SK-N-SH (cell line): ENCODE measurements around the gene KIF27. TPM values are rescaled to one million over a fixed set of nuclear protein-coding genes. Genes with fewer than 3 reads are reported as not detected.

ENCODE experiments used
- CTCF ChIA-PET: fragments of 300-600, 350-600 bp; formaldehyde crosslinking; extraction: SDS; loops from one replicate; lab custom pipeline; 2021; lab: Yijun Ruan, JAX
- POLR2A ChIA-PET: fragments of 350-600 bp; sonication (Branson Sonifier 250); formaldehyde crosslinking; extraction: SDS; loops from one replicate; lab custom pipeline; 2020; ENCODE audit warnings: antibody characterized with exemption, inconsistent platforms; lab: Yijun Ruan, JAX
- DNase-seq: peaks from one replicate; pipeline ENCODE4 v3.0.0; 2012
- H2AFZ ChIP-seq: fragments of 200-600 bp; sonication (generic); 2 replicates; pipeline ENCODE4 v1.8.1; 2016; ENCODE audit warnings: antibody characterized with exemption, mild to moderate bottlenecking, low read depth
- H3F3A ChIP-seq: fragments of 200-600 bp; sonication (generic); replicated peaks from 2 replicates; pipeline ENCODE3; 2016; ENCODE audit warnings: antibody characterized with exemption, mild to moderate bottlenecking; ENCODE audit not compliant: insufficient read depth
- H3K27ac ChIP-seq, 2 experiments: fragments of 200-500 bp in 1 of 2; fragments of 200-600 bp in 1 of 2; sonication (Bioruptor generic) in 1 of 2; sonication (generic), shearing (Covaris generic) in 1 of 2; 2 replicates each; pipeline versions ENCODE4 v1.5.1 to v1.6.1; 2014 to 2016; ENCODE audit warnings: low read depth in 2 of 2, inconsistent platforms in 1 of 2, low read length in 1 of 2, mild to moderate bottlenecking in 1 of 2, mixed read lengths in 1 of 2
- H3K27me3 ChIP-seq: fragments of 200-600 bp; sonication (generic), shearing (Covaris generic); 2 replicates; pipeline ENCODE4 v1.6.1; 2016; ENCODE audit warnings: mixed run types; ENCODE audit not compliant: insufficient read depth
- H3K36me3 ChIP-seq, 2 experiments: fragments of 200-500 bp in 1 of 2; fragments of 200-600 bp in 1 of 2; sonication (Bioruptor generic) in 1 of 2; sonication (generic) in 1 of 2; replicated peaks in 1 of 2; 2 replicates each; pipeline versions ENCODE3 to v1.5.1; 2014 to 2016; ENCODE audit warnings: low read length in 1 of 2, mild to moderate bottlenecking in 1 of 2; ENCODE audit not compliant: insufficient read depth in 2 of 2, control insufficient read depth in 1 of 2
- H3K4me1 ChIP-seq, 2 experiments: fragments of 200-500 bp in 1 of 2; fragments of 200-600 bp in 1 of 2; sonication (Bioruptor generic) in 1 of 2; sonication (generic), shearing (Covaris generic) in 1 of 2; 2 replicates each; pipeline versions ENCODE4 v1.5.1 to v1.6.1; 2014 to 2016; ENCODE audit warnings: low read depth in 1 of 2, low read length in 1 of 2, mixed run types in 1 of 2; ENCODE audit not compliant: insufficient read depth in 2 of 2, control insufficient read depth in 1 of 2
- H3K4me2 ChIP-seq: fragments of 200-600 bp; sonication (generic), shearing (Covaris generic); 2 replicates; pipeline ENCODE4 v1.6.1; 2017; ENCODE audit warnings: mixed run types
- H3K4me3 ChIP-seq, 2 experiments: fragments of 200-500 bp in 1 of 2; fragments of 200-600 bp in 1 of 2; sonication (Bioruptor generic) in 1 of 2; sonication (generic), shearing (Covaris generic) in 1 of 2; 2 replicates each; pipeline versions ENCODE4 v1.5.1 to v1.8.1; 2014 to 2016; ENCODE audit warnings: low read depth in 2 of 2, inconsistent platforms in 1 of 2, low read length in 1 of 2, mild to moderate bottlenecking in 1 of 2, mixed read lengths in 1 of 2, moderate library complexity in 1 of 2
- H3K79me2 ChIP-seq: fragments of 200-600 bp; sonication (generic); 2 replicates; pipeline ENCODE4 v1.8.1; 2017; ENCODE audit warnings: mild to moderate bottlenecking; ENCODE audit not compliant: insufficient read depth
- H3K9ac ChIP-seq: fragments of 200-600 bp; sonication (generic); 2 replicates; pipeline ENCODE4 v1.6.1; 2017; ENCODE audit warnings: mixed run types
- H3K9me2 ChIP-seq: fragments of 200-600 bp; sonication (generic); 2 replicates; pipeline ENCODE4 v1.6.1; 2017; ENCODE audit warnings: mixed run types
- H3K9me3 ChIP-seq: fragments of 200-600 bp; sonication (generic); 2 replicates; pipeline ENCODE4 v1.6.1; 2017; ENCODE audit warnings: mixed run types, mild to moderate bottlenecking, moderate library complexity
- H4K20me1 ChIP-seq: fragments of 200-600 bp; sonication (generic); 2 replicates; pipeline ENCODE4 v1.6.1; 2017; ENCODE audit warnings: mild to moderate bottlenecking, mixed run types; ENCODE audit not compliant: insufficient read depth
- CHD2 ChIP-seq: fragments of 150-350 bp; IDR thresholded peaks from 2 replicates; pipeline ENCODE4 v1.6.1; 2018; ENCODE audit warnings: low read length; ENCODE audit not compliant: partially characterized antibody
- FOXM1 ChIP-seq: IDR thresholded peaks from 2 replicates; pipeline ENCODE4 v1.4.0; 2012; ENCODE audit warnings: low read depth, mild to moderate bottlenecking
- GABPA ChIP-seq: IDR thresholded peaks from 2 replicates; pipeline ENCODE4 v1.4.0; 2012; ENCODE audit warnings: low read depth, mild to moderate bottlenecking
- POLR2AphosphoS5 ChIP-seq: IDR thresholded peaks from 2 replicates; pipeline ENCODE4 v1.6.1; 2012; ENCODE audit warnings: low read depth, low read length
- TAF1 ChIP-seq: IDR thresholded peaks from 2 replicates; pipeline ENCODE4 v1.6.1; 2012; ENCODE audit warnings: low read depth, mild to moderate bottlenecking, low read length, moderate library complexity, borderline replicate concordance
- TCF12 ChIP-seq: IDR thresholded peaks from 2 replicates; pipeline ENCODE4 v1.4.0; 2012
- TEAD4 ChIP-seq: IDR thresholded peaks from 2 replicates; pipeline ENCODE4 v1.4.0; 2012; ENCODE audit warnings: mild to moderate bottlenecking, borderline replicate concordance; ENCODE audit not compliant: insufficient read depth
- WGBS: methylation state at CpG from one replicate; pipeline ENCODE4 v1.1.6; 2017; ENCODE audit warnings: low lambda C conversion rate; 5-methylcytosine and 5-hydroxymethylcytosine counted together
- polyA plus RNA-seq, 3 experiments: library from polyadenylated mRNA; depleted of rRNA; stranded (reverse); fragments of >200 nt; gene quantifications; 2 replicates each; pipeline ENCODE4 v1.2.3, GENCODE V29; 2012
- TF ChIP-seq, protein P1 (sequence below): IDR thresholded peaks from 2 replicates; pipeline ENCODE4; 2012
- TF ChIP-seq, protein P2 (sequence below): IDR thresholded peaks from 2 replicates; pipeline ENCODE4 v1.4.0; 2012; ENCODE audit warnings: low read depth
- TF ChIP-seq, protein P3 (sequence below): IDR thresholded peaks from 2 replicates; pipeline ENCODE4 v1.4.0; 2012; ENCODE audit warnings: low read depth, borderline replicate concordance
- TF ChIP-seq, protein P4 (sequence below): IDR thresholded peaks from 2 replicates; pipeline ENCODE4 v1.6.1; 2012; ENCODE audit warnings: mild to moderate bottlenecking, low read depth, low read length, moderate library complexity
- TF ChIP-seq, protein P5 (sequence below): fragments of 200-600 bp; sonication (generic); IDR thresholded peaks from 2 replicates; pipeline ENCODE4 v1.6.1; 2017; ENCODE audit warnings: antibody characterized with exemption, mild to moderate bottlenecking, moderate library complexity
- TF ChIP-seq, protein P6 (sequence below): fragments of 150-350 bp; IDR thresholded peaks from 2 replicates; pipeline ENCODE4 v1.6.1; 2017; ENCODE audit warnings: antibody characterized with exemption, low read length, low read depth, borderline replicate concordance

Gene KIF27
- polyA plus RNA-seq, 1 of the 3 experiments (the other 2 are of a cell fraction): 0.81 TPM

DNA sequence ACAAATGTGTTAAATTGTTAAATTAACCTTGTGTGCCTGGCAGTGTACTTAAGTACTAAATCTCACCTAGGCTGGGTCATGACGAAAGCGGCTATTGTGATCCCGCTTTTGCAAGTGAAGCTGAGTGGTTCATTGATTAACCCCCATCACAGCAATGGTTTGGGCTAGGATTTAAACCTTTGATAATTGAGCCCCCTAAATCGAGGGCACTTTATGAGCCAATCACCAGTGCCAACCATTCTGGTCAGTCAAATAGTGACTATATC, 35.9 kb upstream of the KIF27 start:
- ChIA-PET CTCF (interaction anchor here (1.3 kb wide), 2 partner anchors 20 to 304 kb away, joined by 3 to 7 read pairs; no protein-coding TSS in a partner anchor), POLR2A (no interaction called here)
- no peak for DNase-seq
- Histone ChIP-seq H4K20me1 (no peaks in the 10 kb centered on the region), H3K27me3 (no peaks in the 10 kb centered on the region), H3K9me2 (no peaks in the 10 kb centered on the region), H3K9ac (peak overlapping the region; percentile 89), H3K27ac (peak overlapping the region; percentile 67 to 74; a peak in 3 of 4 replicates), H2AFZ (peak overlapping the region; percentile 99), H3K36me3 (peaks cover 0 to 14% of the 10 kb centered on the region in 2 experiments), H3F3A (peaks cover 27% of the 10 kb centered on the region), H3K9me3 (no peaks in the 10 kb centered on the region), H3K4me3 (peak overlapping the region; percentile 59 to 73), H3K79me2 (peaks cover 13% of the 10 kb centered on the region), H3K4me1 (peaks cover 7 to 10% of the 10 kb centered on the region in 2 experiments; a peak in 2 of 4 replicates), H3K4me2 (peak overlapping the region; percentile 93)
- TF ChIP-seq POLR2AphosphoS5: no peak
- TF ChIP-seq, protein P1, sequence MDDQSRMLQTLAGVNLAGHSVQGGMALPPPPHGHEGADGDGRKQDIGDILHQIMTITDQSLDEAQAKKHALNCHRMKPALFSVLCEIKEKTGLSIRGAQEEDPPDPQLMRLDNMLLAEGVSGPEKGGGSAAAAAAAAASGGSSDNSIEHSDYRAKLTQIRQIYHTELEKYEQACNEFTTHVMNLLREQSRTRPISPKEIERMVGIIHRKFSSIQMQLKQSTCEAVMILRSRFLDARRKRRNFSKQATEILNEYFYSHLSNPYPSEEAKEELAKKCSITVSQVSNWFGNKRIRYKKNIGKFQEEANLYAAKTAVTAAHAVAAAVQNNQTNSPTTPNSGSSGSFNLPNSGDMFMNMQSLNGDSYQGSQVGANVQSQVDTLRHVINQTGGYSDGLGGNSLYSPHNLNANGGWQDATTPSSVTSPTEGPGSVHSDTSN: no peak
- TF ChIP-seq GABPA: no peak
- TF ChIP-seq, protein P2, sequence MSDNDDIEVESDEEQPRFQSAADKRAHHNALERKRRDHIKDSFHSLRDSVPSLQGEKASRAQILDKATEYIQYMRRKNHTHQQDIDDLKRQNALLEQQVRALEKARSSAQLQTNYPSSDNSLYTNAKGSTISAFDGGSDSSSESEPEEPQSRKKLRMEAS: no peak
- TF ChIP-seq CHD2: no peak
- WGBS: 75% methylated on average over 4 of the region's 4 CpGs

DNA sequence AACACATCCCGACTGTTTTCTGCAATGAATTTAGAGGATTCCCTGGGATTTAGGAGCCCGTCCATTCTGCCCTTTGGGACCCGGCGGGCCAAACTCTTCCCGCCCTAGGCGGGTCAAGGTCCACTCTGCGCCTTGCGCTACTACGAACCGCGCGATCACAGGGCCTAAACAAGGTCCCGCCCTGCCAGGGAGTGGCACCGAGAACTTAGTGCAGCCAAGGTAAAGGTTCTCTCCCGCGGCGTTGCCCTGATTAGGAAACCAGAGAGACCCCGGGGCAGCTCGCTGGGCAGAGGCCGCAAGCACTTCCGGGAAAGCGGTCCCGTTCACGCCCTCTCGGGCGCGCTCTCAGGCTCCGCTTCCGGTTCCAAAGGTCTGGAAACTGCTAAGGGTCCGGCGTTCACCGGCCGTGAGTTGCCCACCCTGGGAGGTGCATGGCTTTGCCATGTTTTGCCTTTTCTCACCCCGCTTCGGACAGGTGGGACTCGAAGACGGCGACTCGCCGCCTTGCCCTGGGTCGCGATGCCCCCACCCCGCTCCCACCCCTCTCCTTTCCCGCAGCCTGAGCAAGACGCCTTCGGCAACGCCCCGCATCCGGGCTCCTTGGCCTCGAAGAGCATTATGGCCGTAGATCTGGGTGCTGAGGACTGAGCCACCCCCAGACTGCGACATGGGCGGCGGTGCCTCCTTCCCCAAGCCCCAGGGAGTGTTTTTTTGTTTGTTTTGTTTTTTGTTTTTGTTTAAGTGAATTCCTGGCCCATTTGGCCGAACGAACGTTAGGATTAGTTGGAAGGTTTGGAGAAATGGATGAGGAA, 35.4 kb upstream of the KIF27 start:
- peaks cover 27% of the 10 kb centered on the region for H3F3A ChIP-seq
- peak overlapping the region; percentile 89 for H3K9ac ChIP-seq
- no peaks in the 10 kb centered on the region for H3K9me2 ChIP-seq
- peaks cover 7 to 10% of the 10 kb centered on the region in 2 experiments; a peak in 2 of 4 replicates for H3K4me1 ChIP-seq
- no peaks in the 10 kb centered on the region for H4K20me1 ChIP-seq
- CTCF ChIA-PET: interaction anchor here (0.9 to 1.0 kb wide), 2 partner anchors 19 to 304 kb away, joined by 3 read pairs; no protein-coding TSS in a partner anchor
- peak overlapping the region; percentile 93 for H3K4me2 ChIP-seq
- H3K79me2 ChIP-seq: peaks cover 13% of the 10 kb centered on the region
- no peaks in the 10 kb centered on the region for H3K27me3 ChIP-seq
- DNase-seq: peak; percentile 88
- H3K27ac ChIP-seq: peak overlapping the region; percentile 67 to 74
- H3K4me3 ChIP-seq: peak overlapping the region; percentile 59 to 73
- WGBS: 5% methylated on average over 26 of the region's 57 CpGs
- no peaks in the 10 kb centered on the region for H3K9me3 ChIP-seq
- POLR2A ChIA-PET: interaction anchor here (0.9 to 1.4 kb wide), 4 partner anchors 9 to 24 kb away, joined by 3 to 5 read pairs (median 4); partner anchors contain the start of genes HNRNPK and RMI1
- H3K36me3 ChIP-seq: peaks cover 4 to 20% of the 10 kb centered on the region in 2 experiments
- peak overlapping the region; percentile 99 for H2AFZ ChIP-seq
- TF ChIP-seq, protein P3, sequence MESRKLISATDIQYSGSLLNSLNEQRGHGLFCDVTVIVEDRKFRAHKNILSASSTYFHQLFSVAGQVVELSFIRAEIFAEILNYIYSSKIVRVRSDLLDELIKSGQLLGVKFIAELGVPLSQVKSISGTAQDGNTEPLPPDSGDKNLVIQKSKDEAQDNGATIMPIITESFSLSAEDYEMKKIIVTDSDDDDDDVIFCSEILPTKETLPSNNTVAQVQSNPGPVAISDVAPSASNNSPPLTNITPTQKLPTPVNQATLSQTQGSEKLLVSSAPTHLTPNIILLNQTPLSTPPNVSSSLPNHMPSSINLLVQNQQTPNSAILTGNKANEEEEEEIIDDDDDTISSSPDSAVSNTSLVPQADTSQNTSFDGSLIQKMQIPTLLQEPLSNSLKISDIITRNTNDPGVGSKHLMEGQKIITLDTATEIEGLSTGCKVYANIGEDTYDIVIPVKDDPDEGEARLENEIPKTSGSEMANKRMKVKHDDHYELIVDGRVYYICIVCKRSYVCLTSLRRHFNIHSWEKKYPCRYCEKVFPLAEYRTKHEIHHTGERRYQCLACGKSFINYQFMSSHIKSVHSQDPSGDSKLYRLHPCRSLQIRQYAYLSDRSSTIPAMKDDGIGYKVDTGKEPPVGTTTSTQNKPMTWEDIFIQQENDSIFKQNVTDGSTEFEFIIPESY: 0 out of 2 replicates have a peak, but pooled peaks have one; percentile 32
- TF ChIP-seq, protein P4, sequence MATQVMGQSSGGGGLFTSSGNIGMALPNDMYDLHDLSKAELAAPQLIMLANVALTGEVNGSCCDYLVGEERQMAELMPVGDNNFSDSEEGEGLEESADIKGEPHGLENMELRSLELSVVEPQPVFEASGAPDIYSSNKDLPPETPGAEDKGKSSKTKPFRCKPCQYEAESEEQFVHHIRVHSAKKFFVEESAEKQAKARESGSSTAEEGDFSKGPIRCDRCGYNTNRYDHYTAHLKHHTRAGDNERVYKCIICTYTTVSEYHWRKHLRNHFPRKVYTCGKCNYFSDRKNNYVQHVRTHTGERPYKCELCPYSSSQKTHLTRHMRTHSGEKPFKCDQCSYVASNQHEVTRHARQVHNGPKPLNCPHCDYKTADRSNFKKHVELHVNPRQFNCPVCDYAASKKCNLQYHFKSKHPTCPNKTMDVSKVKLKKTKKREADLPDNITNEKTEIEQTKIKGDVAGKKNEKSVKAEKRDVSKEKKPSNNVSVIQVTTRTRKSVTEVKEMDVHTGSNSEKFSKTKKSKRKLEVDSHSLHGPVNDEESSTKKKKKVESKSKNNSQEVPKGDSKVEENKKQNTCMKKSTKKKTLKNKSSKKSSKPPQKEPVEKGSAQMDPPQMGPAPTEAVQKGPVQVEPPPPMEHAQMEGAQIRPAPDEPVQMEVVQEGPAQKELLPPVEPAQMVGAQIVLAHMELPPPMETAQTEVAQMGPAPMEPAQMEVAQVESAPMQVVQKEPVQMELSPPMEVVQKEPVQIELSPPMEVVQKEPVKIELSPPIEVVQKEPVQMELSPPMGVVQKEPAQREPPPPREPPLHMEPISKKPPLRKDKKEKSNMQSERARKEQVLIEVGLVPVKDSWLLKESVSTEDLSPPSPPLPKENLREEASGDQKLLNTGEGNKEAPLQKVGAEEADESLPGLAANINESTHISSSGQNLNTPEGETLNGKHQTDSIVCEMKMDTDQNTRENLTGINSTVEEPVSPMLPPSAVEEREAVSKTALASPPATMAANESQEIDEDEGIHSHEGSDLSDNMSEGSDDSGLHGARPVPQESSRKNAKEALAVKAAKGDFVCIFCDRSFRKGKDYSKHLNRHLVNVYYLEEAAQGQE: no peak
- no peak for TF ChIP-seq TEAD4
- TF ChIP-seq, protein P5, sequence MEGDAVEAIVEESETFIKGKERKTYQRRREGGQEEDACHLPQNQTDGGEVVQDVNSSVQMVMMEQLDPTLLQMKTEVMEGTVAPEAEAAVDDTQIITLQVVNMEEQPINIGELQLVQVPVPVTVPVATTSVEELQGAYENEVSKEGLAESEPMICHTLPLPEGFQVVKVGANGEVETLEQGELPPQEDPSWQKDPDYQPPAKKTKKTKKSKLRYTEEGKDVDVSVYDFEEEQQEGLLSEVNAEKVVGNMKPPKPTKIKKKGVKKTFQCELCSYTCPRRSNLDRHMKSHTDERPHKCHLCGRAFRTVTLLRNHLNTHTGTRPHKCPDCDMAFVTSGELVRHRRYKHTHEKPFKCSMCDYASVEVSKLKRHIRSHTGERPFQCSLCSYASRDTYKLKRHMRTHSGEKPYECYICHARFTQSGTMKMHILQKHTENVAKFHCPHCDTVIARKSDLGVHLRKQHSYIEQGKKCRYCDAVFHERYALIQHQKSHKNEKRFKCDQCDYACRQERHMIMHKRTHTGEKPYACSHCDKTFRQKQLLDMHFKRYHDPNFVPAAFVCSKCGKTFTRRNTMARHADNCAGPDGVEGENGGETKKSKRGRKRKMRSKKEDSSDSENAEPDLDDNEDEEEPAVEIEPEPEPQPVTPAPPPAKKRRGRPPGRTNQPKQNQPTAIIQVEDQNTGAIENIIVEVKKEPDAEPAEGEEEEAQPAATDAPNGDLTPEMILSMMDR: no peak
- peak; percentile 50; the same call in 1 of the 2 replicates for TF ChIP-seq TAF1
- no peak for TF ChIP-seq TCF12
- TF ChIP-seq FOXM1: no peak
- TF ChIP-seq, protein P6, sequence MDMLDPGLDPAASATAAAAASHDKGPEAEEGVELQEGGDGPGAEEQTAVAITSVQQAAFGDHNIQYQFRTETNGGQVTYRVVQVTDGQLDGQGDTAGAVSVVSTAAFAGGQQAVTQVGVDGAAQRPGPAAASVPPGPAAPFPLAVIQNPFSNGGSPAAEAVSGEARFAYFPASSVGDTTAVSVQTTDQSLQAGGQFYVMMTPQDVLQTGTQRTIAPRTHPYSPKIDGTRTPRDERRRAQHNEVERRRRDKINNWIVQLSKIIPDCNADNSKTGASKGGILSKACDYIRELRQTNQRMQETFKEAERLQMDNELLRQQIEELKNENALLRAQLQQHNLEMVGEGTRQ: no peak
